ENCODE measurements around the gene ZNF362. TPM values are rescaled to one million over a fixed set of nuclear protein-coding genes. Genes with fewer than 3 reads are reported as not detected.

Gene ZNF362
- total RNA-seq, 3 donors from 2014 or later (not counting 1 experiment from before 2014, with no cell fraction given): 34.7 to 39.1 (median 38.3) TPM

DNA sequence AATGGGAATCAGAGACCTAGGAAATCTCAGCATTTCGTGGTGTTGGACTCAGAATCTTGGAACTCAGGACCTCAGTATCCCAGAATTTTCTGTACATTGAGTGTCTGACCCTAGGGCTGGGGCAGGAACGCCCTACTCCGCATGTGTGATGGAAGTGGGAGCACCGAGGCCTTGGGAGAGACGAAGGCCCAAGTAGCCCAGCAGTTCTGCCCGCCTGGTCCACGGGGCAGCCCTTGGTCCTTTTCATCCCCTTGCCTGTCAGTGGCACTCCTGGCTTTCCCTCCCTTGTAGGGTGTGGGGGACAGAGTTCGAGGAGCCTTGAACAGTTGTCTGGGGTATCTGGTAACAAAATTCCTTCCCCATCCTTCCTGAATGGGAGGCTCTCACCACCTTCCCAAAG is 54.4 kb downstream of the ZNF362 start:
- H3K4me3 Mint-ChIP-seq: no peak overlapping the region
- H3K27me3 ChIP-seq (ENCODE audit: control insufficient read depth, insufficient read depth, low read length): no peaks in the 10 kb centered on the region
- no peaks in the 10 kb centered on the region for H3K4me1 Mint-ChIP-seq
- H3K27ac ChIP-seq (ENCODE audit: low read length): no peak overlapping the region
- H3K36me3 ChIP-seq (ENCODE audit: control insufficient read depth, insufficient read depth, low read length): no peaks in the 10 kb centered on the region
- intact Hi-C loops (cut with micrococcal nuclease): no loop called here
- no peaks in the 10 kb centered on the region for H3K4me1 ChIP-seq (ENCODE audit: control insufficient read depth, insufficient read depth, low read length)
- H3K9me3 ChIP-seq (ENCODE audit: control insufficient read depth, insufficient read depth, low read length): no peaks in the 10 kb centered on the region
- H3K4me3 ChIP-seq (ENCODE audit: low read length): no peak overlapping the region
- H3K9me3 Mint-ChIP-seq: no peaks in the 10 kb centered on the region
- 84% methylated on average over 8 of the region's 8 CpGs for WGBS (ENCODE audit: insufficient coverage)
- no peak overlapping the region for H3K27ac Mint-ChIP-seq
- ATAC-seq (no peak), DNase-seq (no peak)
- H3K27me3 Mint-ChIP-seq (ENCODE audit: low read depth in 2 of 2): peaks cover 5 to 8% of the 10 kb centered on the region in 2 donors
- H3K36me3 Mint-ChIP-seq: no peaks in the 10 kb centered on the region
- TF ChIP-seq, protein P1, sequence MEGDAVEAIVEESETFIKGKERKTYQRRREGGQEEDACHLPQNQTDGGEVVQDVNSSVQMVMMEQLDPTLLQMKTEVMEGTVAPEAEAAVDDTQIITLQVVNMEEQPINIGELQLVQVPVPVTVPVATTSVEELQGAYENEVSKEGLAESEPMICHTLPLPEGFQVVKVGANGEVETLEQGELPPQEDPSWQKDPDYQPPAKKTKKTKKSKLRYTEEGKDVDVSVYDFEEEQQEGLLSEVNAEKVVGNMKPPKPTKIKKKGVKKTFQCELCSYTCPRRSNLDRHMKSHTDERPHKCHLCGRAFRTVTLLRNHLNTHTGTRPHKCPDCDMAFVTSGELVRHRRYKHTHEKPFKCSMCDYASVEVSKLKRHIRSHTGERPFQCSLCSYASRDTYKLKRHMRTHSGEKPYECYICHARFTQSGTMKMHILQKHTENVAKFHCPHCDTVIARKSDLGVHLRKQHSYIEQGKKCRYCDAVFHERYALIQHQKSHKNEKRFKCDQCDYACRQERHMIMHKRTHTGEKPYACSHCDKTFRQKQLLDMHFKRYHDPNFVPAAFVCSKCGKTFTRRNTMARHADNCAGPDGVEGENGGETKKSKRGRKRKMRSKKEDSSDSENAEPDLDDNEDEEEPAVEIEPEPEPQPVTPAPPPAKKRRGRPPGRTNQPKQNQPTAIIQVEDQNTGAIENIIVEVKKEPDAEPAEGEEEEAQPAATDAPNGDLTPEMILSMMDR (IDR thresholded peaks at IDR 0.05): no peak

DNA sequence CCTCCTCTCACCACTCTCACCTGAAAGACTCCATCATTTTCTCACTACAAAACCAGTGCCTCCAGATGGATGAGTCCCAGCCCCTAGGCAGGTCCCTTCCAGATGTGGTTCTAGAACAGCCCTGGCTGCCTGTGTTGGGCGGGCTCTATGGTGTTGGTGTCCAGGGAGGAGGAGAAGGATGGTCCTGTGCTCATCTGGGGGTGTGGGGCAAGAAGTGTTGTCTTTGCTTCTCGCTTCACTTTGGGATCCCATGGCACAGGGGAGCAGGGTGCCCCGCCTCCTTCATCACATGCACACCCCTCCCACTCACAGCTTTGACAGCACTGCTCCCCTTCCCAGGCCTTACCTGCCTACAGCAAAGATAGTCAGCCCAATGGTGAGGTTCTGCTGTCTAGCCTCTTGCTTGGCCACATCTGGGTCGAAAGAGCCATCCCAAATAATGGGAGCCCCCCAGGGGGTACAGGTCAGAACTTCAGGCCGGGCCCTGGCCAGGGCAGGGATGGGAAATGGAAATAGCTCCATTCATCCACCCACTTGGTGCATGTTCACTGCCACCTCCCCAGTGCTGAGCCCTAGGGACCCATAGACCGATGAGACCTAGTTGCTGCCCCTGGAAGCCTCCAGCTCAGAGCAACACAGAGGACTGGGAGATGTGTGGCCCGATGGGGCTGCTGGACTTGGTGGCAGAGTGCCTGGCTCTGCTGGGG is 55.6 kb downstream of the ZNF362 start:
- Histone ChIP-seq H3K36me3 (ENCODE audit: control insufficient read depth, insufficient read depth, low read length) (no peaks in the 10 kb centered on the region), H3K27ac (ENCODE audit: low read length) (no peak overlapping the region), H3K4me1 (ENCODE audit: control insufficient read depth, insufficient read depth, low read length) (no peaks in the 10 kb centered on the region), H3K27me3 (ENCODE audit: control insufficient read depth, insufficient read depth, low read length) (no peaks in the 10 kb centered on the region), H3K4me3 (ENCODE audit: low read length) (no peak overlapping the region), H3K9me3 (ENCODE audit: control insufficient read depth, insufficient read depth, low read length) (no peaks in the 10 kb centered on the region)
- Mint-ChIP-seq H3K27me3 (ENCODE audit: low read depth in 2 of 2) (peaks cover 0 to 6% of the 10 kb centered on the region in 2 donors), H3K27ac (no peak overlapping the region), H3K4me1 (no peaks in the 10 kb centered on the region), H3K4me3 (no peak overlapping the region), H3K9me3 (no peaks in the 10 kb centered on the region), H3K36me3 (no peaks in the 10 kb centered on the region)
- DNase-seq (no peak), ATAC-seq (no peak)
- TF ChIP-seq, protein P1 (IDR thresholded peaks at IDR 0.05): no peak
- 84% methylated on average over 7 of the region's 7 CpGs for WGBS (ENCODE audit: insufficient coverage)
- intact Hi-C loops (cut with micrococcal nuclease): no loop called here

DNA sequence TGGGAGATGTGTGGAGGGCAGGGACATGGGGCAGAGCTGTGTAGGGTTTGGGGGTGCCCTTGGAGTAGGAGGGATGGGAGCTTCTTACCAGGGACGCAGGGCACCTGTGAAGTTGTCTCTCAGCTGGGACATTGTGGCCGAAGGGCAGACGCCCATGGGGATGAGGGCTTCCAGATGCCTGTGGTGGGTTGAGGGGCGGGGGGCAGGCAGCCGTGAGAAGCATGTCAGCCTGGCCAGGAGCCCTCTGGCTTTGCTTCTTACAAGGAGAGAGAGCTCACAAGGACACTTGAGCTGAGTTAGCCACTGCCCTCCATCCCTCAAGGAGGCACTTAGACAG is 56.1 kb downstream of the ZNF362 start:
- no peaks in the 10 kb centered on the region for H3K27me3 ChIP-seq (ENCODE audit: control insufficient read depth, insufficient read depth, low read length)
- no peak overlapping the region for H3K27ac Mint-ChIP-seq
- H3K27ac ChIP-seq (ENCODE audit: low read length): no peak overlapping the region
- TF ChIP-seq, protein P1 (IDR thresholded peaks at IDR 0.05): no peak
- no peaks in the 10 kb centered on the region for H3K9me3 ChIP-seq (ENCODE audit: control insufficient read depth, insufficient read depth, low read length)
- WGBS (ENCODE audit: insufficient coverage): 91% methylated on average over 5 of the region's 5 CpGs
- no peak overlapping the region for H3K4me3 ChIP-seq (ENCODE audit: low read length)
- no peaks in the 10 kb centered on the region for H3K36me3 ChIP-seq (ENCODE audit: control insufficient read depth, insufficient read depth, low read length)
- no peaks in the 10 kb centered on the region for H3K4me1 Mint-ChIP-seq
- H3K27me3 Mint-ChIP-seq (ENCODE audit: low read depth in 2 of 2): peaks cover 0 to 6% of the 10 kb centered on the region in 2 donors
- ATAC-seq: no peak
- no peak for DNase-seq
- no peaks in the 10 kb centered on the region for H3K4me1 ChIP-seq (ENCODE audit: control insufficient read depth, insufficient read depth, low read length)
- intact Hi-C loops (cut with micrococcal nuclease): no loop called here
- no peak overlapping the region for H3K4me3 Mint-ChIP-seq
- H3K9me3 Mint-ChIP-seq: no peaks in the 10 kb centered on the region
- no peaks in the 10 kb centered on the region for H3K36me3 Mint-ChIP-seq

DNA sequence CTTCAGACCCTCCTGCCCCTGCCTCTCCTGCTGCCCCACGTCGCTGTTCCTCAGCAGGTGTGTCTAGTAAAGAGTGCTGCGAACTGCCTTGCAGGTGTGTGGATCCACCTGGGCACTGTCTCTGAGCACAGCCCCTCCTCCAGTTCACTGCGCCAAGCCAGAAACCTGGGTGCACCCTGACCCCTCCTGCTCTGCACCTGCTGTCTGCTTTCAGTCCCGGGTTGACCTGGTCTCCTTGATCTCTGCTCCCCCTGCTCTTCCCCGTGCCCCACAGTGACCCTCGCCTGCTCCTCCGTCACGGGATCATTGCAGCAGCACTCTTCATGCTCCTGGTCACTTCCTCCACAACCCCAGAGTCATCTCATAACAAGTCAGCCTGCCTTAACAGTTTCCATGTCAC is 58.1 kb downstream of the ZNF362 start:
- Histone ChIP-seq H3K9me3 (ENCODE audit: control insufficient read depth, insufficient read depth, low read length) (no peaks in the 10 kb centered on the region), H3K27me3 (ENCODE audit: control insufficient read depth, insufficient read depth, low read length) (no peaks in the 10 kb centered on the region), H3K27ac (ENCODE audit: low read length) (no peak overlapping the region), H3K4me1 (ENCODE audit: control insufficient read depth, insufficient read depth, low read length) (no peaks in the 10 kb centered on the region), H3K36me3 (ENCODE audit: control insufficient read depth, insufficient read depth, low read length) (no peaks in the 10 kb centered on the region), H3K4me3 (ENCODE audit: low read length) (no peak overlapping the region)
- TF ChIP-seq, protein P1 (IDR thresholded peaks at IDR 0.05): no peak
- 86% methylated on average over 9 of the region's 9 CpGs for WGBS (ENCODE audit: insufficient coverage)
- DNase-seq: no peak
- Mint-ChIP-seq H3K36me3 (no peaks in the 10 kb centered on the region), H3K4me1 (no peaks in the 10 kb centered on the region), H3K27me3 (ENCODE audit: low read depth in 2 of 2) (peaks cover 0 to 10% of the 10 kb centered on the region in 2 donors), H3K4me3 (no peak overlapping the region), H3K27ac (no peak overlapping the region), H3K9me3 (no peaks in the 10 kb centered on the region)
- ATAC-seq: no peak
- intact Hi-C loops (cut with micrococcal nuclease): no loop called here
